HepG2 (cell line): ENCODE results near the gene CHPF. TPM values are rescaled to one million over a fixed set of nuclear protein-coding genes. Genes with fewer than 3 reads are reported as not detected.

Experiments used
- AGO1 ChIP-seq: fragments of 200-400 bp; formaldehyde crosslinking; IDR thresholded peaks from 2 replicates; pipeline ENCODE4 v1.6.1; 2017; ENCODE audit warnings: mild to moderate bottlenecking, low read depth, low read length, moderate library complexity; ENCODE audit not compliant: poor library complexity, severe bottlenecking
- AGO2 ChIP-seq: fragments of 200-400 bp; formaldehyde crosslinking; optimal IDR thresholded peaks from 2 replicates; pipeline ENCODE3; 2017; ENCODE audit warnings: mild to moderate bottlenecking, low read depth, low read length, moderate library complexity
- CCAR2 ChIP-seq: fragments of 200-400 bp; formaldehyde crosslinking; optimal IDR thresholded peaks from 2 replicates; pipeline ENCODE3; 2018; ENCODE audit warnings: low read depth, mild to moderate bottlenecking, low read length, moderate library complexity
- CHCHD3 ChIP-seq: sonication (generic); formaldehyde crosslinking; IDR thresholded peaks from 2 replicates; pipeline ENCODE4 v1.8.0; 2022; ENCODE audit warnings: mild to moderate bottlenecking, missing genetic modification reagents, moderate library complexity
- HOXA5 ChIP-seq: sonication (generic); formaldehyde crosslinking; IDR thresholded peaks from 2 replicates; pipeline ENCODE4 v1.4.0; 2020; ENCODE audit warnings: missing genetic modification reagents
- MAZ ChIP-seq, 2 experiments: sonication (generic) in 1 of 2; formaldehyde crosslinking in 1 of 2; IDR thresholded peaks; 2 replicates each; pipeline versions ENCODE4 v1.5.0 to v1.6.1; 2012 to 2020; ENCODE audit warnings: low read depth in 2 of 2, mild to moderate bottlenecking in 2 of 2, borderline replicate concordance in 1 of 2, improper control_type of control experiment in 1 of 2, low read length in 1 of 2, missing genetic modification reagents in 1 of 2, moderate library complexity in 1 of 2
- NFRKB ChIP-seq: fragments of 450-650 bp; IDR thresholded peaks from 2 replicates; pipeline ENCODE4 v1.6.1; 2017
- PHB2 ChIP-seq: fragments of 450-650 bp; IDR thresholded peaks from 2 replicates; pipeline ENCODE4 v1.6.1; 2018; ENCODE audit not compliant: partially characterized antibody
- RARA ChIP-seq: IDR thresholded peaks from 2 replicates; pipeline ENCODE4 v1.6.1; 2016; ENCODE audit warnings: missing genetic modification reagents, missing compliant biosample characterization
- SOX13 ChIP-seq, 3 experiments: fragments of 450-650 bp in 1 of 3; sonication (generic) in 1 of 3; formaldehyde crosslinking in 1 of 3; IDR thresholded peaks in 2 of 3; conservative IDR thresholded peaks in 1 of 3; 2 replicates each; pipeline versions ENCODE4 v1.5.0 to v1.6.1; 2016 to 2020; ENCODE audit warnings: antibody characterized with exemption in 1 of 3, mild to moderate bottlenecking in 1 of 3, missing compliant biosample characterization in 1 of 3, missing genetic modification reagents in 1 of 3, moderate library complexity in 1 of 3
- TEAD2 ChIP-seq: sonication (generic); formaldehyde crosslinking; IDR thresholded peaks from 2 replicates; pipeline ENCODE4 v1.9.0; 2021; ENCODE audit warnings: missing genetic modification reagents
- TGIF2 ChIP-seq: IDR thresholded peaks from 2 replicates; pipeline ENCODE4 v1.6.1; 2016; ENCODE audit warnings: control low read depth, missing compliant biosample characterization
- THYN1 ChIP-seq: sonication (generic); formaldehyde crosslinking; IDR thresholded peaks from 2 replicates; pipeline ENCODE4 v1.8.1; 2023; ENCODE audit warnings: low read depth, mild to moderate bottlenecking, moderate library complexity, missing genetic modification reagents, borderline replicate concordance
- ZBTB34 ChIP-seq: sonication (generic); formaldehyde crosslinking; IDR thresholded peaks from 2 replicates; pipeline ENCODE4 v1.8.0; 2022; ENCODE audit warnings: mild to moderate bottlenecking, missing genetic modification reagents
- ZNF160 ChIP-seq: sonication (generic); formaldehyde crosslinking; IDR thresholded peaks from 2 replicates; pipeline ENCODE4 v1.8.0; 2022; ENCODE audit warnings: mild to moderate bottlenecking, inconsistent platforms, missing genetic modification reagents
- ZNF292 ChIP-seq: sonication (generic); formaldehyde crosslinking; IDR thresholded peaks from 2 replicates; pipeline ENCODE4 v1.8.1; 2022; ENCODE audit warnings: mild to moderate bottlenecking, low read depth, missing genetic modification reagents, borderline replicate concordance
- ZNF563 ChIP-seq: sonication (generic); formaldehyde crosslinking; IDR thresholded peaks from 2 replicates; pipeline ENCODE4 v1.8.0; 2022; ENCODE audit warnings: mild to moderate bottlenecking, moderate library complexity, missing genetic modification reagents
- ZNF572 ChIP-seq: sonication (generic); formaldehyde crosslinking; IDR thresholded peaks from 2 replicates; pipeline ENCODE4 v1.5.1; 2020; ENCODE audit warnings: mild to moderate bottlenecking, missing genetic modification reagents
- ZSCAN22 ChIP-seq: sonication (generic); formaldehyde crosslinking; IDR thresholded peaks from 2 replicates; pipeline ENCODE4 v1.4.0; 2020; ENCODE audit warnings: mild to moderate bottlenecking, missing genetic modification reagents
- polyA plus RNA-seq, 8 experiments: library from polyadenylated mRNA; depleted of rRNA in 3 of 8; stranded (reverse) in 7 of 8; unstranded in 1 of 8; fragments of >200 nt; fragmentation: Illumina TruSeq in 4 of 8; extraction: Trizol in 4 of 8; gene quantifications; 2 replicates each; pipeline versions ENCODE4 v1.2.1 to v1.2.3, GENCODE V29; 2011 to 2016; ENCODE audit warnings: low read depth in 4 of 8, missing spikeins in 1 of 8, mixed read lengths in 1 of 8; ENCODE audit not compliant: insufficient read depth in 1 of 8
- total RNA-seq, 5 experiments: library from RNA; depleted of rRNA; stranded (reverse); fragments of >200 nt; fragmentation: Illumina TruSeq; extraction: Trizol; gene quantifications; 2 replicates each; pipeline ENCODE4 v1.2.3, GENCODE V29; 2016; ENCODE audit warnings: low read depth in 1 of 5
- TF ChIP-seq, protein P1 (sequence below): IDR thresholded peaks from 2 replicates; pipeline ENCODE4 v1.6.1; 2016; ENCODE audit warnings: missing compliant biosample characterization, missing genetic modification reagents, borderline replicate concordance
- TF ChIP-seq, protein P2 (sequence below): sonication (generic); formaldehyde crosslinking; IDR thresholded peaks from 2 replicates; pipeline ENCODE4 v1.4.0; 2020; ENCODE audit warnings: missing genetic modification reagents, mild to moderate bottlenecking, borderline replicate concordance
- TF ChIP-seq, protein P3 (sequence below): sonication (generic); formaldehyde crosslinking; IDR thresholded peaks from 2 replicates; pipeline ENCODE4 v1.5.1; 2020; ENCODE audit warnings: mild to moderate bottlenecking, missing genetic modification reagents, moderate library complexity
- TF ChIP-seq, protein P4 (sequence below): sonication (generic); formaldehyde crosslinking; IDR thresholded peaks from 2 replicates; pipeline ENCODE4 v1.4.0; 2020; ENCODE audit warnings: missing genetic modification reagents

The CHPF gene
- total and polyA plus RNA-seq, 2 of the 13 experiments (the other 11 are each of a cell fraction or from before 2014, with no cell fraction given): 79.6 to 111 TPM

DNA sequence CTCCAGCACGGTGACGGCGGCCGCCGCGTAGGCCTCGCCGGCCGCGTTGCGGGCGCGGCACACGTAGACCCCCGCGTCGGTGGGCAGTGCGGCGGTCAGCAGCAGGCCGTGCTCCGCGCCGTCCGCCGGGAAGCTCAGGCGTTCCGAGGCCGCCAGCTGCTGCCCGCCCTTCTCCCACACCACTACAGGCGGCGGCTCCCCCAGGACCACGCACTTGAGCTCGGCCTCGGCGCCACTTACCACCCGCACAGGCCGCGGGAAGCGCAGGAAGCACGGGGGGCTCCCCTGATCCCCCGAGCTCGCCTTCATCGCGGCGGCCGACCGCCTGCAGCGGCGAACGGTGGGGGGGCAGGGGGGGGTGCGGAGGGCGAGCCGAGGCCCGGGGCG is 27.3 kb upstream of the CHPF start (continued):
- TF ChIP-seq CCAR2: no peak
- TF ChIP-seq, protein P1, sequence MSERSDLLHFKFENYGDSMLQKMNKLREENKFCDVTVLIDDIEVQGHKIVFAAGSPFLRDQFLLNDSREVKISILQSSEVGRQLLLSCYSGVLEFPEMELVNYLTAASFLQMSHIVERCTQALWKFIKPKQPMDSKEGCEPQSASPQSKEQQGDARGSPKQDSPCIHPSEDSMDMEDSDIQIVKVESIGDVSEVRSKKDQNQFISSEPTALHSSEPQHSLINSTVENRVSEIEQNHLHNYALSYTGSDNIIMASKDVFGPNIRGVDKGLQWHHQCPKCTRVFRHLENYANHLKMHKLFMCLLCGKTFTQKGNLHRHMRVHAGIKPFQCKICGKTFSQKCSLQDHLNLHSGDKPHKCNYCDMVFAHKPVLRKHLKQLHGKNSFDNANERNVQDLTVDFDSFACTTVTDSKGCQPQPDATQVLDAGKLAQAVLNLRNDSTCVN (CRISPR knock-in tag): no peak
- no peak for TF ChIP-seq ZSCAN22 (CRISPR knock-in tag)
- TF ChIP-seq, protein P2, sequence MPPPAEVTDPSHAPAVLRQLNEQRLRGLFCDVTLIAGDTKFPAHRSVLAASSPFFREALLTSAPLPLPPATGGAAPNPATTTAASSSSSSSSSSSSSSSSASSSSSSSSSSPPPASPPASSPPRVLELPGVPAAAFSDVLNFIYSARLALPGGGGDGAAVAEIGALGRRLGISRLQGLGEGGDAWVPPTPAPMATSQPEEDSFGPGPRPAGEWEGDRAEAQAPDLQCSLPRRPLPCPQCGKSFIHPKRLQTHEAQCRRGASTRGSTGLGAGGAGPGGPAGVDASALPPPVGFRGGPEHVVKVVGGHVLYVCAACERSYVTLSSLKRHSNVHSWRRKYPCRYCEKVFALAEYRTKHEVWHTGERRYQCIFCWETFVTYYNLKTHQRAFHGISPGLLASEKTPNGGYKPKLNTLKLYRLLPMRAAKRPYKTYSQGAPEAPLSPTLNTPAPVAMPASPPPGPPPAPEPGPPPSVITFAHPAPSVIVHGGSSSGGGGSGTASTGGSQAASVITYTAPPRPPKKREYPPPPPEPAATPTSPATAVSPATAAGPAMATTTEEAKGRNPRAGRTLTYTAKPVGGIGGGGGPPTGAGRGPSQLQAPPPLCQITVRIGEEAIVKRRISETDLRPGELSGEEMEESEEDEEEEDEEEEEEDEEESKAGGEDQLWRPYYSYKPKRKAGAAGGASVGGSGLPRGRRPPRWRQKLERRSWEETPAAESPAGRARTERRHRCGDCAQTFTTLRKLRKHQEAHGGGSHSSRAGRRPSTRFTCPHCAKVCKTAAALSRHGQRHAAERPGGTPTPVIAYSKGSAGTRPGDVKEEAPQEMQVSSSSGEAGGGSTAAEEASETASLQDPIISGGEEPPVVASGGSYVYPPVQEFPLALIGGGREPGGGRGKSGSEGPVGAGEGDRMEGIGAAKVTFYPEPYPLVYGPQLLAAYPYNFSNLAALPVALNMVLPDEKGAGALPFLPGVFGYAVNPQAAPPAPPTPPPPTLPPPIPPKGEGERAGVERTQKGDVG: no peak
- TF ChIP-seq, protein P3, sequence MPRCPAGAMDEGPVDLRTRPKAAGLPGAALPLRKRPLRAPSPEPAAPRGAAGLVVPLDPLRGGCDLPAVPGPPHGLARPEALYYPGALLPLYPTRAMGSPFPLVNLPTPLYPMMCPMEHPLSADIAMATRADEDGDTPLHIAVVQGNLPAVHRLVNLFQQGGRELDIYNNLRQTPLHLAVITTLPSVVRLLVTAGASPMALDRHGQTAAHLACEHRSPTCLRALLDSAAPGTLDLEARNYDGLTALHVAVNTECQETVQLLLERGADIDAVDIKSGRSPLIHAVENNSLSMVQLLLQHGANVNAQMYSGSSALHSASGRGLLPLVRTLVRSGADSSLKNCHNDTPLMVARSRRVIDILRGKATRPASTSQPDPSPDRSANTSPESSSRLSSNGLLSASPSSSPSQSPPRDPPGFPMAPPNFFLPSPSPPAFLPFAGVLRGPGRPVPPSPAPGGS: no peak
- TF ChIP-seq ZNF572 (CRISPR knock-in tag): no peak
- no peak for TF ChIP-seq THYN1 (CRISPR knock-in tag)
- TF ChIP-seq CHCHD3 (CRISPR knock-in tag): no peak
- no peak for TF ChIP-seq TGIF2 (CRISPR knock-in tag)
- no peak for TF ChIP-seq SOX13 (IDR thresholded peaks at IDR 0.05)
- TF ChIP-seq SOX13 (CRISPR knock-in tag; conservative IDR thresholded peaks at IDR 0.05 in 1 of 2, IDR thresholded peaks at IDR 0.05 in 1 of 2): no peak
- TF ChIP-seq ZNF563: peak; percentile 68
- no peak for TF ChIP-seq NFRKB
- TF ChIP-seq TEAD2 (CRISPR knock-in tag): no peak
- TF ChIP-seq PHB2: no peak
- no peak for TF ChIP-seq MAZ (IDR thresholded peaks at IDR 0.05; ENCODE audit: borderline replicate concordance, low read depth, low read length)
- TF ChIP-seq MAZ (CRISPR knock-in tag; IDR thresholded peaks at IDR 0.05; ENCODE audit: low read depth): no peak
- no peak for TF ChIP-seq RARA (CRISPR knock-in tag)
- no peak for TF ChIP-seq ZNF292 (CRISPR knock-in tag)
- no peak for TF ChIP-seq ZBTB34 (CRISPR knock-in tag)
- TF ChIP-seq HOXA5 (CRISPR knock-in tag): peak; percentile 50; the same call in 1 of the 2 replicates
- TF ChIP-seq AGO2: no peak
- TF ChIP-seq, protein P4, sequence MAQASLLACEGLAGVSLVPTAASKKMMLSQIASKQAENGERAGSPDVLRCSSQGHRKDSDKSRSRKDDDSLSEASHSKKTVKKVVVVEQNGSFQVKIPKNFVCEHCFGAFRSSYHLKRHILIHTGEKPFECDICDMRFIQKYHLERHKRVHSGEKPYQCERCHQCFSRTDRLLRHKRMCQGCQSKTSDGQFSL (CRISPR knock-in tag): peak; percentile 92; the same call in 1 of the 2 replicates
- TF ChIP-seq AGO1: no peak
- TF ChIP-seq ZNF160 (CRISPR knock-in tag): 0 out of 2 replicates have a peak, but pooled peaks have one; percentile 23
